GM12878 (cell line): Measurements from ENCODE around the gene COQ2. TPM values are rescaled to one million over a fixed set of nuclear protein-coding genes. Genes with fewer than 3 reads are reported as not detected.
A peak's percentile ranks its signal among the peaks of the same experiment; 100 is the strongest.

Experiments used
- BACH1 ChIP-seq: fragments of 450-650 bp; IDR thresholded peaks from 2 replicates; pipeline ENCODE4 v1.6.1; 2017; ENCODE audit warnings: mild to moderate bottlenecking, borderline replicate concordance
- BRCA1 ChIP-seq: IDR thresholded peaks from 2 replicates; pipeline ENCODE4 v1.6.1; 2011; ENCODE audit warnings: low read depth, low read length, improper control_type of control experiment
- CREB1 ChIP-seq: IDR thresholded peaks from 2 replicates; pipeline ENCODE4 v1.6.1; 2012; ENCODE audit warnings: low read depth, mild to moderate bottlenecking, inconsistent platforms
- E4F1 ChIP-seq: fragments of 450-650 bp; IDR thresholded peaks from 2 replicates; pipeline ENCODE4 v1.6.1; 2018; ENCODE audit warnings: borderline replicate concordance, mild to moderate bottlenecking; ENCODE audit not compliant: partially characterized antibody
- GATAD2B ChIP-seq: fragments of 450-650 bp; conservative IDR thresholded peaks from 2 replicates; pipeline ENCODE4 v1.6.1; 2017; ENCODE audit warnings: low read depth, mild to moderate bottlenecking, moderate library complexity
- HCFC1 ChIP-seq: fragments of 150-350 bp; IDR thresholded peaks from 2 replicates; pipeline ENCODE4 v1.6.1; 2014; ENCODE audit warnings: low read length
- MTA2 ChIP-seq: fragments of 450-650 bp; IDR thresholded peaks from 2 replicates; pipeline ENCODE4 v1.6.1; 2016; ENCODE audit warnings: low read depth, mild to moderate bottlenecking, moderate library complexity
- PAX5 ChIP-seq: IDR thresholded peaks from 2 replicates; pipeline ENCODE4 v1.6.1; 2011; ENCODE audit warnings: low read depth, low read length, borderline replicate concordance
- PBX3 ChIP-seq: IDR thresholded peaks from 2 replicates; pipeline ENCODE4 v1.6.1; 2011; ENCODE audit warnings: mild to moderate bottlenecking, low read depth, low read length, moderate library complexity; ENCODE audit not compliant: insufficient replicate concordance
- RAD21 ChIP-seq: IDR thresholded peaks from 2 replicates; pipeline ENCODE4 v1.6.1; 2011; ENCODE audit warnings: mild to moderate bottlenecking, low read depth, low read length, moderate library complexity; ENCODE audit not compliant: insufficient read depth
- RCOR1 ChIP-seq: conservative IDR thresholded peaks from 2 replicates; pipeline ENCODE4 v1.6.1; 2012; ENCODE audit warnings: low read depth, low read length, improper control_type of control experiment
- SIX5 ChIP-seq: IDR thresholded peaks from 2 replicates; pipeline ENCODE4 v1.6.1; 2011; ENCODE audit warnings: mild to moderate bottlenecking, low read depth, low read length, moderate library complexity; ENCODE audit not compliant: severe bottlenecking
- USF2 ChIP-seq: IDR thresholded peaks from 2 replicates; pipeline ENCODE4 v1.6.1; 2011; ENCODE audit warnings: low read depth, low read length, improper control_type of control experiment, borderline replicate concordance
- YBX1 ChIP-seq: fragments of 450-650 bp; IDR thresholded peaks from 2 replicates; pipeline ENCODE4 v1.6.1; 2016; ENCODE audit warnings: antibody characterized with exemption
- ZBED1 ChIP-seq: IDR thresholded peaks from 2 replicates; pipeline ENCODE4 v1.6.1; 2016; ENCODE audit warnings: borderline replicate concordance
- ZBTB4 ChIP-seq: fragments of 450-650 bp; formaldehyde crosslinking; IDR thresholded peaks from 2 replicates; pipeline ENCODE4 v1.4.0; 2022; ENCODE audit warnings: mild to moderate bottlenecking, moderate library complexity
- ZNF207 ChIP-seq: fragments of 450-650 bp; IDR thresholded peaks from 2 replicates; pipeline ENCODE4 v1.6.1; 2014; ENCODE audit warnings: antibody characterized with exemption, mild to moderate bottlenecking, borderline replicate concordance
- ZNF217 ChIP-seq: fragments of 450-650 bp; IDR thresholded peaks from 2 replicates; pipeline ENCODE4 v1.6.1; 2017; ENCODE audit warnings: antibody characterized with exemption, mild to moderate bottlenecking
- polyA plus RNA-seq, 11 experiments: library from polyadenylated mRNA; depleted of rRNA in 4 of 11; unstranded in 6 of 11; stranded (reverse) in 5 of 11; fragments of >200 nt; fragmentation: Nextera tagmentation in 4 of 11; fragmentation: Illumina TruSeq in 1 of 11; extraction: Ambion mirVana in 4 of 11; extraction: Trizol in 1 of 11; gene quantifications; 1 replicate in 1 of 11; 2 replicates in 10 of 11; pipeline versions ENCODE4 v1.2.1 to v1.2.3, GENCODE V29; 2011 to 2016; ENCODE audit warnings: inconsistent platforms in 2 of 11, missing spikeins in 2 of 11, low read depth in 1 of 11
- total RNA-seq, 4 experiments: library from RNA; depleted of rRNA in 3 of 4; stranded (reverse); fragments of >200 nt in 3 of 4; fragmentation: Illumina TruSeq in 1 of 4; extraction: Trizol in 1 of 4; gene quantifications; 2 replicates each; pipeline versions ENCODE4 v1.2.1 to v1.2.3, GENCODE V29; 2013 to 2021
- TF ChIP-seq, protein P1 (sequence below), 3 experiments: IDR thresholded peaks in 2 of 3; conservative IDR thresholded peaks in 1 of 3; 2 replicates each; pipeline ENCODE4 v1.5.1; 2011; ENCODE audit warnings: low read depth in 3 of 3, low read length in 3 of 3, mild to moderate bottlenecking in 3 of 3, control low read depth in 2 of 3, moderate library complexity in 2 of 3, inconsistent platforms in 1 of 3, mixed read lengths in 1 of 3; ENCODE audit not compliant: control insufficient read depth in 2 of 3, insufficient read depth in 1 of 3; ENCODE audit errors: extremely low read depth in 1 of 3

COQ2 gene
- total and polyA plus RNA-seq, 10 of the 15 experiments (the other 5 are each of a cell fraction or from before 2014, with no cell fraction given) = 5.0 to 46.7 (median 19.1) TPM

DNA sequence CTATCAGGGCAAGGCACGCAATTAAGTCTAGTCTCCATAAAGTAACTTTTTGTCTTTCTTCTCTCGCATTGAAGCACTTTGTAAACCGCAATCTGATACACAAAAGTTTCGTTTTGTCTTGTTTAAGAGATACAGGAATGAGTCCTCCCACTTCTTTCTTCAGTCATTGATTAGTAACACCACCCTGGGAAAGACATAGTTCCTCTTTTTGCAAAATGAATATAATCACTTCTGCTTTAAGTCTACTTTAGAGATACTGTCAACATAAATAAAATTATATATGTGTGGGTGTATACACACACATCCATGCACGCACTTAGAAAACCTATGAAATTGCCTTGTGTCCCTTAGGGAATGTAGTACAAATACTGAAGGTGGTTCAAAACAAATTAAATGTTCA lies 11.7 kb downstream of the COQ2 start (continued):
- TF ChIP-seq ZNF217 (peak; percentile 94; the same call in 1 of the 2 replicates), USF2 (no peak), ZBTB4 (CRISPR knock-in tag) (no peak), RCOR1 (peak; percentile 76; the same call in 1 of the 2 replicates), E4F1 (no peak), GATAD2B (peak; percentile 78; the same call in 1 of the 2 replicates), PAX5 (peak; percentile 71), MTA2 (peak; percentile 100), YBX1 (no peak), PBX3 (no peak), SIX5 (no peak), CREB1 (0 out of 2 replicates have a peak, but pooled peaks have one; percentile 20), ZBED1 (peak; percentile 86; the same call in 1 of the 2 replicates), BRCA1 (no peak), RAD21 (no peak), BACH1 (peak; percentile 92), HCFC1 (no peak), ZNF207 (no peak)
- TF ChIP-seq, protein P1, sequence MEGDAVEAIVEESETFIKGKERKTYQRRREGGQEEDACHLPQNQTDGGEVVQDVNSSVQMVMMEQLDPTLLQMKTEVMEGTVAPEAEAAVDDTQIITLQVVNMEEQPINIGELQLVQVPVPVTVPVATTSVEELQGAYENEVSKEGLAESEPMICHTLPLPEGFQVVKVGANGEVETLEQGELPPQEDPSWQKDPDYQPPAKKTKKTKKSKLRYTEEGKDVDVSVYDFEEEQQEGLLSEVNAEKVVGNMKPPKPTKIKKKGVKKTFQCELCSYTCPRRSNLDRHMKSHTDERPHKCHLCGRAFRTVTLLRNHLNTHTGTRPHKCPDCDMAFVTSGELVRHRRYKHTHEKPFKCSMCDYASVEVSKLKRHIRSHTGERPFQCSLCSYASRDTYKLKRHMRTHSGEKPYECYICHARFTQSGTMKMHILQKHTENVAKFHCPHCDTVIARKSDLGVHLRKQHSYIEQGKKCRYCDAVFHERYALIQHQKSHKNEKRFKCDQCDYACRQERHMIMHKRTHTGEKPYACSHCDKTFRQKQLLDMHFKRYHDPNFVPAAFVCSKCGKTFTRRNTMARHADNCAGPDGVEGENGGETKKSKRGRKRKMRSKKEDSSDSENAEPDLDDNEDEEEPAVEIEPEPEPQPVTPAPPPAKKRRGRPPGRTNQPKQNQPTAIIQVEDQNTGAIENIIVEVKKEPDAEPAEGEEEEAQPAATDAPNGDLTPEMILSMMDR (IDR thresholded peaks at IDR 0.05 in 2 of 3, conservative IDR thresholded peaks at IDR 0.05 in 1 of 3; ENCODE audit: control insufficient read depth in 2 of 3, extremely low read depth in 1 of 3, insufficient read depth in 1 of 3, low read depth in 3 of 3, low read length in 3 of 3) = no peak
